Measurements from ENCODE around the gene CEP63. TPM values are rescaled to one million over a fixed set of nuclear protein-coding genes. Genes with fewer than 3 reads are reported as not detected.
A peak's percentile ranks its signal among the peaks of the same experiment; 100 is the strongest.

The CEP63 gene
- 6.8 and 23.9 TPM in 2 replicates for total RNA-seq (2011; cell fraction: chromatin; rRNA removed; ENCODE audit: low replicate concordance)
- 5.3 and 7.5 TPM in 2 replicates for total RNA-seq (2011; cell fraction: nucleolus; rRNA removed)
- 14.5 and 19.8 TPM in 2 replicates for total RNA-seq (2011; cell fraction: nucleoplasm; rRNA removed)
- total RNA-seq (2014; rRNA removed) (14.8 and 17.8 TPM in 2 replicates), total RNA-seq (2014; rRNA removed; fragmentation: Illumina TruSeq; extraction: Trizol) (10.6 and 13.8 TPM in 2 replicates), total RNA-seq (2015; rRNA removed; fragmentation: Illumina TruSeq; extraction: Trizol) (13.2 and 14.2 TPM in 2 replicates), total RNA-seq (2021) (6.7 and 7.4 TPM in 2 replicates), polyA plus RNA-seq (2011; rRNA removed) (6.6 and 7.4 TPM in 2 replicates), polyA plus RNA-seq (2014; fragmentation: Illumina TruSeq; extraction: Trizol) (12.1 and 12.9 TPM in 2 replicates), polyA plus RNA-seq (2014; fragmentation: Nextera tagmentation; extraction: Ambion mirVana) (1 to 10 TPM; 5.1 to 5.6 TPM), polyA plus RNA-seq (2014; rRNA removed) (9.0 and 11.6 TPM in 2 replicates), polyA minus RNA-seq (2011; rRNA and poly(A)+ RNA removed) (9.0 and 12.2 TPM in 2 replicates), Bru-seq, nascent RNA (percentile 61 among the genes with signal in this experiment), BruChase-seq, experiment 1, labeled RNA remaining after a 2-hour chase (percentile 64 among the genes with signal in this experiment), BruChase-seq, experiment 2, labeled RNA remaining after a 6-hour chase (percentile 62 among the genes with signal in this experiment)
- polyA plus RNA-seq (2011; cell fraction: cytosol; rRNA removed): 3.4 and 3.7 TPM in 2 replicates
- 4.2 and 5.0 TPM in 2 replicates for polyA plus RNA-seq (2011; cell fraction: nucleus; rRNA removed)
- polyA plus RNA-seq (2012): 9.2 and 11.8 TPM in 2 replicates
- polyA minus RNA-seq (2011; cell fraction: cytosol; rRNA and poly(A)+ RNA removed): 4.6 and 4.8 TPM in 2 replicates
- 13.2 and 22.9 TPM in 2 replicates for polyA minus RNA-seq (2011; cell fraction: nucleus; rRNA and poly(A)+ RNA removed)
- long read RNA-seq, experiment 1, transcript CEP63-201 (12 exons, 2,056 nt): major isoform, 7 of 40 reads
- long read RNA-seq, experiment 1, partial matches to known transcripts: 7 of 40 reads
- long read RNA-seq, experiment 1, other reads (novel, unspliced or antisense): 24 of 40 reads
- long read RNA-seq, experiment 2, partial matches to known transcripts: 2 of 4 reads
- long read RNA-seq, experiment 2, other reads (novel, unspliced or antisense): 1 of 4 reads
- long read RNA-seq, experiment 3, partial matches to known transcripts: 5 of 6 reads
- long read RNA-seq, experiment 3, other reads (novel, unspliced or antisense): 0 of 6 reads

- H3K4me3 ChIP-seq: peak within 1 kb of the TSS; percentile 74
- peak within 1 kb of the TSS; percentile 93 to 99 for H3K9ac ChIP-seq (ENCODE audit: insufficient read depth in 1 of 2, low read depth in 2 of 2, low read length in 2 of 2)
- peaks cover 8 to 17% of the 10 kb centered on the region in 2 experiments; a peak in 4 of 5 replicates for H3K4me1 ChIP-seq (replicated peaks in 1 of 2; ENCODE audit: control insufficient read depth in 2 of 2, insufficient read depth in 2 of 2, low read length in 2 of 2)
- H3K36me3 ChIP-seq (ENCODE audit: control insufficient read depth, insufficient read depth, low read length): peaks cover 28% of the 10 kb centered on the region
- H3K9me1 ChIP-seq (ENCODE audit: control insufficient read depth, insufficient read depth, low read length): no peaks in the 10 kb centered on the region
- ATAC-seq (peak; percentile 93), FAIRE-seq (peak; percentile 83), DNase-seq (ENCODE audit: extremely low read depth in 1 of 4, low spot score in 3 of 4) (peak; percentile 80 to 96 (median 84))
- peak within 1 kb of the TSS; percentile 92 for H3K27ac ChIP-seq (ENCODE audit: extremely low read depth, low read depth, low read length)
- WGBS (ENCODE audit: insufficient coverage, low coverage, missing lambda C conversion rate): 1% methylated on average over 50 of the region's 81 CpGs
- H3K4me2 ChIP-seq (ENCODE audit: insufficient read depth, low read length): peak within 1 kb of the TSS; percentile 99
- TSS peak; percentile 79 for BruUV-seq (replicated peaks)
- peak within 1 kb of the TSS; percentile 95 for H2AFZ ChIP-seq (ENCODE audit: low read depth, low read length)
- ChIA-PET CTCF (ENCODE audit: low intra/inter-chr PET ratio) (interaction anchor here (0.7 kb wide), 1 partner anchor 176 kb away, joined by 3 read pairs; no protein-coding TSS in a partner anchor), POLR2A (interaction anchor here (0.6 to 1.5 kb wide), 6 partner anchors 10 to 213 kb away, joined by 3 read pairs; no protein-coding TSS in a partner anchor)
- no peaks in the 10 kb centered on the region for H3K9me3 ChIP-seq (replicated peaks; ENCODE audit: control insufficient read depth, insufficient read depth, low read depth, low read length)
- H3K27me3 ChIP-seq (ENCODE audit: control insufficient read depth in 2 of 2, insufficient read depth in 2 of 2, low read length in 2 of 2): no peaks in the 10 kb centered on the region
- intact Hi-C loops (cut with micrococcal nuclease): no loop called here
- in situ Hi-C loops (cut with MboI): loop anchor here (25.0 kb wide), 1 partner anchor 674 kb away; the partner anchor contains the start of gene SRPRB
- H3K79me2 ChIP-seq (ENCODE audit: control insufficient read depth, insufficient read depth, low read length): peaks cover 65% of the 10 kb centered on the region
- H4K20me1 ChIP-seq (replicated peaks; ENCODE audit: control insufficient read depth, insufficient read depth, low read length): no peaks in the 10 kb centered on the region
- TF ChIP-seq NRF1 (conservative IDR thresholded peaks at IDR 0.05 in 1 of 2, IDR thresholded peaks at IDR 0.05 in 1 of 2) (peak; percentile 95 to 96), TRIM24 (IDR thresholded peaks at IDR 0.05) (0 out of 4 replicates have a peak, but pooled peaks of 1 of the 2 experiments have one; percentile 10), ZMIZ1 (IDR thresholded peaks at IDR 0.05; ENCODE audit: low read depth in 2 of 2, low read length in 2 of 2) (no peak), DIDO1 (tag; IDR thresholded peaks at IDR 0.05; ENCODE audit: low read depth) (peak; percentile 48; the same call in 1 of the 2 replicates), PHF8 (IDR thresholded peaks at IDR 0.05; ENCODE audit: borderline replicate concordance, low read length) (peak; percentile 90; the same call in 1 of the 2 replicates), MYBL2 (IDR thresholded peaks at IDR 0.05; ENCODE audit: low read depth) (0 out of 2 replicates have a peak, but pooled peaks have one; percentile 36), MYBL2 (CRISPR knock-in tag; IDR thresholded peaks at IDR 0.05; ENCODE audit: borderline replicate concordance) (no peak), ZNF740 (CRISPR knock-in tag; IDR thresholded peaks at IDR 0.05) (peak; percentile 97), ZNF740 (tag; IDR thresholded peaks at IDR 0.05) (peak in 1 of 2 experiments; percentile 88; a peak in 2 of 4 replicates), RB1 (IDR thresholded peaks at IDR 0.05; ENCODE audit: low read depth) (peak; percentile 41; the same call in 1 of the 2 replicates), MEF2D (tag; conservative IDR thresholded peaks at IDR 0.05; ENCODE audit: low read depth) (no peak)
Measured at GRCh38 chr3:134485718-134486576, at the start of gene CEP63, which contains the start of gene ANAPC13. Gene CEP63, plus strand, starts transcription at chr3:134486057. Its CDS starts 9,264 bp downstream, at chr3:134495321. Gene ANAPC13, minus strand, starts transcription at chr3:134485985. Its CDS starts 3,081 bp downstream, at chr3:134482904.
